HG03565 (cell line): ENCODE measurements around the gene MAP2K3.
"Not testable (repeated sequence)": the region's sequence is repeated elsewhere in the genome, so short reads cannot be mapped to it uniquely, and the experiment has no call there.

Source experiments
- ATAC-seq: cut with Tn5 transposase; IDR thresholded peaks from one replicate; pipeline ENCODE4 v1.9.1; 2021; ENCODE audit warnings: mild to moderate bottlenecking, moderate library complexity; ENCODE audit not compliant: unreplicated experiment

Gene MAP2K3

DNA sequence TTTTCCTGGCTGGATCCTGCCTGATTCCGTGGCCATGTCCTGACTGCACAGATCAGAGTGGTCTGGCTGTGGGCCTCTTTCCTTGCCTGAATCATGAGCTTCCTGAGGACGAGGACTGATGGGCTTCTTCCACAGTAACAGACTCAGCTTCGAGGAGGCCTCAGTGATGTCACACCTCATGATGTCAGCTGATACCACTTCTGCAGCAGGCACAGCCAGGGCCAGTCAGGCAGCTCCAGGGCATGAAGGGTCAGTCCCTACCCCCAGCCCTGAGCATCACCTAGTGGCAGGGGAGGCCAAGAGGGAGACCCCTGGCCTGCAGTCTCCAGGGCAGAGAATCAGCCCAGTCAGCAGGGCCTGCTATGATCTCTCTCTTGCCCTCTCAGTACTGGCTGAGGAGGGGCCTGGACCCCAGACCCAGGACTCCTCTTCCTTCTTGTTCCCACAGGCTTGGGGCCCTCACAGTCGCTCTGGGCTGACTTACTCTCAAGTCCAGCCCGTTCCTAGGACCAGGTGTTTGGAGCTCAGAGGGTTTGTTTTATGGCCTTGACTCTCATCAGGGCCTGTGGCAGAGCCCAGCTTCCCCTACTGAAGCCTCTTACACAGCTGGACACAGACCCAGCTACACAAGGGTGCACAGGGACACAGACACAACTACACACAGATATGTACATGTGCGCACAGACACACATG, 65.0 kb downstream of the MAP2K3 start:
- ATAC-seq, result not testable (repeated sequence)

- ATAC-seq, result not testable (repeated sequence)
Observed at GRCh38 chr17:21350495-21350894, 66.0 kb downstream of the MAP2K3 start.

DNA sequence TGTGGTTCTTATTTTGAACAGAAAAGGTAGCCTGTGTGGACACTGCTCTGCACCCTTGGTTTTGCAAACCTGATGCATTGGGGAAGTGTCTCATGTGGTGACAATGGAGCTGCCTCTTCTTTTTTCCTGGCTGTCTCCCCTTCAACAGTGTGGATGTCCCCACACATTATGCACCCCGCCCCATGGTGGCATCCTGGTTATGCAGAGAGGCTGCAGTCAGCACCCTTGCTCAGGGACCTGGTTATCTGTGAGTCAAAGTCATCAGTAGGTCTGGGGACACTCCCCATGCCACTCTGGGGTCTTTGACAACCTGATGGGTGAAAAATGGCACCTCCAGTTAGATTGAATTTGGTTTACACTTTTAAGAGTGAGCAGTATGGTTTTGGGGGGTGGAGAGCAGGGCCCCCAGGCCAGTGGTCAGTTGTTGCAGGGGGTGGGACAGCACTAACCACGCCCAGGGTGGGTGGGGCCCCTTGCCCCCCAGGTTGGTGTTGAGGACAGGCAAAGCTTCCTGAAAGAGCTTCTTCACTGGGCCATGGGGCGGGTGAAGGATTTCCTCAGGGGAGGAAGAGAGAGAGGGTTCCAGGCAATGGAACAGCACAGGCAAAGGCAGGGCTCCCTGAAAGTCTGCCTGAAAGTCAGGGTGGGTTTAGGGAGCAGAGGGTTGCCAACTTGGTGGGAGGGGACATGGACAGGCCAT, 67.0 kb downstream of the MAP2K3 start:
- no peak for ATAC-seq

DNA sequence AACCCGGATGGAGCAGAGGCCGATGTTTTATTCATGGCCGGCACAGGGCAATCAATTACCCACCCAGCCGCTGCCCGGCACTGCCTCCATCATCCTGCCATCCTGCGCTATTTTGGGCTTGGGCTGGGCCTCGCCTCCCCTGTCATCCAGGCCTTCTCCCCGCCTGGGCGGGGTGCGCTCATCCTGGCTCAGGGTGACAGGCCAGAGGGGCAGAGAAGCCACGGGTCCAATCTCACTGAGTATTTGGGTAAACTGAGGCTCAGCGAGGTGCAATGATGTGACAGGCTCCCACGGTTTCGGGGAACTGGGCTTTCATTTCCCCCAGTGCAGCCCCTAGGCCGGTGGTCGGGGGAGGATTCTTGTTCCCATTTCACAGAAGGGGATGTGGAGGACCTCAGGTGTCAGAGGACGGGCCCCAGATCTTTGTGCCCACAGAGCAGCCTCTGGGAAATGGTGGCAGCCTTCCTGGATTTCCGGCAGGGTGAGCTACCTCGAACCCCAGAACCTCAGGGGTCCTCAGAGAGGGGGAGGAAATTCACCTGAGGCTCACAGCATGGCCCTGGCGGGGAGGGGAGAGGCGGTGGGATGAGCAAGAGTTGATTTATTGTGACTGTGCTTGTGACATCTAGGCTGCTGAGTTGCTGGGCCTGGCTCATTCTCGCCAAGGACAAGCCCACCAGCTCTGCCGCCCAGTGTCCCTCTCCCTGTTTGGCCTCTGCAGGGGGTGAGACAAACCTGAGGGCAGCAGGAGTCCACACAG, 67.9 kb downstream of the MAP2K3 start:
- no peak for ATAC-seq

GRCh38 chr17:21352981-21353265, 68.4 kb downstream of the MAP2K3 start:
- no peak for ATAC-seq

- no peak for ATAC-seq
Observed at GRCh38 chr17:21353326-21354010, 69.0 kb downstream of the MAP2K3 start.

DNA sequence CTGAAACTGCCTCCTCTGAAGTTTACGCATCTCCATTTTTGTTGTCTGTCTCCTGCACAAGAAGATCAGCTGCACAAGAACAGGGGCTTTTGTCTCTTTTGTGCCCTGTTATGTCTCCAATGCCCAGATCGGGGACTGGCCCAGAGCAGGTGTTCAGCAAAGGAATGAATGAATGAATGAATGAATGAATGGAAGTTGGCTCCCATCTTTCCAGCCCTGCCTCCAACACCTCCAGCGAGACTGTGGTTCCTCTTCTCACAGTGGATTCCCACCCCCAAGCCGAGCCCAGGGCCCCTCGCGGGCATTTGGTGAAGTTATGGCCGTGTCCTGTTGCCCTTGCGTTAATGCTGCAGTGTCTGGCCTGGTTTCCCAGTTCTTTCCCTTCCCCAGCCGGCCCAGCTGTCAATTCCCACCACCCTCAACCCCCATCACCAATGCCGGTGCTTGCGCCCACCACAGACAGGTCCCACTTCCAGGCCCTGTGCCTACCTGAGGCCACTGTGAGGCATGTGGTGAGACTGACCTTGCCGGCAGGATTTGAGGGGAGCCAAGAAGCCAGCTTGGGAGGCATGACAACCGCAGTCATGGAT, 70.4 kb downstream of the MAP2K3 start:
- no peak for ATAC-seq

GRCh38 chr17:21355586-21355985, 71.1 kb downstream of the MAP2K3 start:
- no peak for ATAC-seq

GRCh38 chr17:21356537-21357127, 72.1 kb downstream of the MAP2K3 start:
- no peak for ATAC-seq

DNA sequence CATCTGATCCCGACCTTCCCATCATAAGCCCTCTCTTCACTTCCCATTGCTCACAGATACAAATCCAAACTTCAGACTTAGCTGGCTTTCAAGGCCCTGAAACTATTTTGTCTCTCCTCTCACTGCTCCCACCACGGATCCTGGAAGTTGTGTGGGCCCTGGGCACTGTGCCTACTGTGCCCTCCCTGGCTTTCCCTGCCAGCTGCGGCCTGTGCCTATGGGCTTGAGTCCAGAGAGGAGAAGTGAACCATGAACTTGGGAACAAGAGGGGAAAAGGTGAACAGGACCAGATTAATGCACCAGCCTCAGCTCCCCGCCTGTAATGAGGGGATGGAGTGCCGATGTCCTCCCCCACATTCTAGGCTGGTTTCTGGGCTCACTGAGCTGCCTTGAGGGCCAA, 72.8 kb downstream of the MAP2K3 start:
- ATAC-seq, result no peak

DNA sequence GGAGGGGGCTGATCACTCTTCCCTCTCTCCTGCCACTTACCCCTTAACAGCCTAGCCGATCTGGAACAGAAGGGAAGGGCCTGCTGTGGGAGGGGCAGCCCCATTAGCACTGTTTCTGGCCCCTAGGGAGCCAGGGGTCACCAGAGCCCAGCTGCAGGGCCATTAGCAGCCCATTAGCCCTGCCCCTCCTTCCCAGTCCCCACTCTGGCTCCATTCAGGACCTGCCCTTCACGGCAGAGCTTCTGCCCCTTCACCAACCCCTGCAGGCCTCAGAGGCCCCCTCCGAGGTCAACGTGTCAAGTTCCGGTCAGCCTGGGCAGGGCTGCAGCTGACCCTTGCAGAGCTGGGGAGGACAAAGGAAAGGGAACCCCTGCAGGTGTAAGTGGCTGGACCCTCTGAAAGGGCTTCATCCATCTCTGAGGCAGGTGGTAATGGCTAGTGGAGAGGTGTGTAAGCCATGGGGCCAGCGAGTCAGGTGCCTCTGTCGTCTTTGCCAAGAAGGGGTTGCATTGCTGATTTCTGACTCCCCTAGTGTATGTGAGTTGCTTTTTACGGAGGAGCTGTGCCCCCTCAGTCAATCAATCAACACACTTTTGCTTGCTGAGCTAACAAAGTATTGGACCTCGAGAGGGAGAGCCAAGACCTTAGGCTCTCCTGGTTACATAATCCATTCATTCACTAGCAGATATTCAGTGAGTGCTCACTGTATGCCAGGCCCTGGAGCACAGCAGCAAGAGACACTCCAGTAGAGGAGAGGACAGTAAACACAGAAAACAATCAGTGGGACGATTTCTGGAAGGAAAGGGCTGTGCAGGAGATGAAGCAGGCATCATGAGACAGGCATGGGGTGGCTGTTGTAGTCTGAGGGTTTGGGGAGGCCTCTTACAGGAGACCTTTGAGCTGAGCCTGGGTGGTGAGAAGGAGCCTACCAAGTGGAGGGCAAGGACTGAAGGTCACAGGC, 73.5 kb downstream of the MAP2K3 start:
- ATAC-seq, result no peak

DNA sequence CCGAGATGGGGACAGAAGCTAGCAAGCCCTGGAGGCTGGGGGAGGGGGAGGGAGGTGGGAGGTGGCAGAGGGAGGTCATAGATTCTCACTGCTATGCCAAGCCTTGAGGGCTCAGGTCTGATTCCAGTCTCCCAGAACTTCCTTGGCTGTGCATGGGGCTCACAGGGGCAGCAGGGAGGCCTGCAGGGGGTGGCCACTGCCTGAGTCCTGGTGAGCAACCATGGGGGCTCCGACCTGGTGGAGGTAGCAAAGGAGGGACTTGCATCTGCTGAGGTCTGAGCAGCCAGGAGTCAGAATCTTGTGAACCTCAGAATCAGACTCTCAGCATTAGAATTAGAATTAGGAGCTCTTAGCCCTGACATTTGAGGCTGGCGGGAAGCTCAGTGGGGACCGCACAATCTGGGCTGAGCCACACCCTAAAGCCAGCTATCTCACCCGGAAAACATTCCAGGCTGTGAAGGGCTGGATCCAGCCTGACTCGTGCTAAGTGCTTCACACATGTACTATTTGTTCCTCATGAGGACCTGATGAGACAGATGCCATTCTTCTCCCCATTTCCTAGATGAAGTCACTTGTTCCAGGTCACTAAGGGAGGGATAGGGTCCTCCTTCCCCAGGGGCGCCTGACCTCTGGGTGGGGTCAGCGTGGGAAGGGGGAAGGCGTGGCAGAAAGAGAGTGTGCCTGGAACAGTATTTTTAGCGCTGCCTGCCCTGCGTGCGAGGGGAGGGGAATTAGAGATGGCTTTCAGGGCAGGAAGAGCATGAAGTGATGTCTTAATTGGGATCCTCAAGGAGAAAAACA, 74.4 kb downstream of the MAP2K3 start:
- ATAC-seq, result no peak

DNA sequence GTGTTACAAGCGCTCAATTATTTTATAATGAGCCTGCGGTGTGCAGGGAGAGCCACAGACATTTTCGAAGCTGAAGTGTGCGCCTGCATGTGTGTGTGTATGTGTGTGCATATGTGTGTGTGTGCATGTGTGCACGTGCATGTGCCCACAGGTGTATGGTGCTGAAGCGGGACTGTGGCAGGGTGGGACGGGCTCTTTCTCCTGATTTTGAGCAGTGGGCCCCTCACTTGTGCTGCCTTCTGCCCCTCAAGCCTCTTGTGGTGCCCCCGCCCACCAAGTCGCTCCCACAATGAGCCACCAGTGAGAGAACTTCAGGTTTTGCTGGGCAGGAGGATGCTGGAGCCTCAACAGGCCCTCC, 75.0 kb downstream of the MAP2K3 start:
- ATAC-seq, result no peak

- ATAC-seq, result no peak
Observed at GRCh38 chr17:21360048-21360447, 75.5 kb downstream of the MAP2K3 start.

- ATAC-seq, result no peak
Observed at GRCh38 chr17:21361020-21361809, 76.7 kb downstream of the MAP2K3 start.

- no peak for ATAC-seq
Observed at GRCh38 chr17:21362331-21362931, 77.9 kb downstream of the MAP2K3 start.

DNA sequence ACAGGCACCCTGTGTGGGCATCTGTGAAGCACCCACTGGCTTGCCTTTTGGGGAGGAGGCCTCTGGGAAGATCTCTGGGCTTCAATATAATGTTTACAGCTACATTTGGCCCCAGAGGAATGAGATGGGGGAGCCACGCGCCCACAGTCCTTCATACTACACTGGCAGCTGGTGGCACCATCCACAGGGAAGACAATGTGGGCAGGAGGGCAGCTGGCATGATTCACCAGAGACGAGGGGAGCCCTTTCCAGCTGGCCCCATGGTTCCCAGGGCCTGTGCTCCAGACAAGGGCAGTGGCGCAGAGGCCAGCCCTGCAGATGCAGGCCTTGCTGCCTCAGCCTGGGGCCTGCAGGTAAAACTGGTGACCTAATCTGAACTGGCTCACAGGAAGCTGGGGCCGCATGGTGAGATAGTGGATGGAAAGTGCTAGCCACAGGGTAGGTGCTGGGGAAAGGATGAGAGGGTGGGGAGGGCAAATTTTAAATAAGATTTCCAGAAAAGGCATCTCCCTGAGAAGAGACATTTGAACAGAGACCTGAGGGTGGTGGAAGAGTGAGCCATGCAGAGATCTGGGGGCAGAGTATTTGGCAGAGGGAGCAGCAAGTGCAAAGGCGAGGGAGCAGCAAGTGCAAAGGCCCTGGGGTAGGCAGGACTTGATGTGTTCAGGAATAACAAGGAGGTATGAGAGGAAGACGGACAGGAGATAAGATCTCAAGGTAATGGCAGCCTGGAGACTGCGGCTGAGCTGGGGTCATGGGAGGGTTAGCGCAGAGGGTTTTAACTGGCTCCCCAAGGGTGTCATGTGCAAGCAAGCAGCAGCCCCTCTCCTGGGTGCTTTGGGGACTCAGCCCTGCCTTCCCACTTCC, 79.5 kb downstream of the MAP2K3 start:
- ATAC-seq, result no peak
